Posterior vena cava (tissue), 2 donors: ENCODE results near the gene LURAP1L. TPM values are rescaled to one million over a fixed set of nuclear protein-coding genes. Genes with fewer than 3 reads are reported as not detected.
A peak's percentile ranks its signal among the peaks of the same experiment; 100 is the strongest.

ENCODE experiments used
- DNase-seq: peaks from one replicate; pipeline ENCODE4 v3.0.0-alpha.2; 2020; ENCODE audit warnings: low spot score
- intact Hi-C, 2 donors: fragments of 100-400 bp; cut with DNase I; formaldehyde crosslinking; loops; one replicate each; pipeline versions ENCODE4 v1.14.1 to v1.14.2; 2022 to 2023
- total RNA-seq, 2 donors: library from RNA; stranded (reverse); fragmentation: NEBNext Ultra II Directional; extraction: Animal tissue kit (Norgen Biotek cat#: 25700); gene quantifications; one replicate each; pipeline ENCODE4 v1.2.1, GENCODE V29; 2021
- donor health status: DM: yes; HTN: yes; CAD: no.
- donor health status: DM: yes; HTN: yes; CAD: no.

Gene LURAP1L
- total RNA-seq, 2 donors from 2014 or later = 13.9 to 18.1 TPM

GRCh38 chr9:12773562-12773961 is 1.3 kb upstream of the LURAP1L start:
- no peak for DNase-seq
- intact Hi-C loops = loop anchor here in 1 of 2 donors (10.0 kb wide), 1 partner anchor 49 kb away; no protein-coding TSS in a partner anchor

GRCh38 chr9:12775679-12776512 is 1.1 kb downstream of the LURAP1L start:
- DNase-seq = no peak
- intact Hi-C loops = loop anchor here in 1 of 2 donors (5.0 to 10.0 kb wide), 3 partner anchors 36 to 106 kb away; no protein-coding TSS in a partner anchor

DNA sequence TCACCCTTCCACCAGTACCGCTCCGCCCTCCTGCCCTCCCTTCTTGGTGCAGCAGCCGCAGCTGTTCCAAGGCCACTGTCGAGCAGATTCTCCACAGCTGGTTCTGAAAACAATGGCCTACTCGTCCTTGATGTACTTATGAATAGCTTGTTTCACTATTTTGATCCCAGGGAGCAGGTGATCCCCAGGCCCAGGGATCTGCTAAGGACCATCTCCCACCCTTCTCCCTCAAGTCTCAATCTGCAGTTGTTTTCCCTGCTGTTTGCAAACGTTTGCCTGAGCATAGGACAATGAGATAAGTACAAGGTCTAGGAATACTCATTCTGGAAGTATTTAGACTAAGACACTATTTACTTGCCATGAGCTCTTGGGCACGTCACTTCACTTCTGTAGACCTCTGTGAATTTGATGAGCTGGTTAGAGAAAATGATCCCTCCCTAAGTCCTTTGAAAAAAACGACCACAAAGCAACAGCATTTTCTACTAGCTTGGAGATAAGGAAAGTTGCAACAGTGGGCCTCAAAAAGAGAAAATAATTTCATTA is 1.8 kb downstream of the LURAP1L start:
- intact Hi-C loops = loop anchor here in 1 of 2 donors (5.0 to 10.0 kb wide), 3 partner anchors 36 to 106 kb away; no protein-coding TSS in a partner anchor
- peak; percentile 93 for DNase-seq

- no peak for DNase-seq
- intact Hi-C loops = loop anchor here in 1 of 2 donors (5.0 to 10.0 kb wide), 3 partner anchors 35 to 105 kb away; no protein-coding TSS in a partner anchor
These were observed 2.6 kb downstream of the LURAP1L start for GRCh38 chr9:12777121-12778022.

DNA sequence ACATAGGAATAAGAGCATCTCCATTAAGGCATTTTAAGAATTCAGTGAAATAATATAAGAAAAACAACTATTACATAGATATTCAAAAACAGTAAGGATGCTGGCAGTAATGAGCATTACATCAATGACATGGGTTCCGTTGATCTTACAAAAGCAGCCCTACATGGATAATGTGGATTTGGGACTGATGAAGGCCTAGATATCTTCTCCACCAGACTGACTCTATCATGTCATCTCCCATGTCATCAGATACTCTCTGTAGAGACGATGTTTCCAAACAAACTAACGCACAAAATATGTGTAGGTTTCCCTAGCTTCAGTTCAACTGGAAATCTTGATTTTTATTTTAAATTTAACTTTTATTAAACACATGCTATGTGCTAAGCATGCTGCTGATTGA is 3.6 kb downstream of the LURAP1L start:
- intact Hi-C loops = loop anchor here in 1 of 2 donors (5.0 to 10.0 kb wide), 3 partner anchors 34 to 104 kb away; no protein-coding TSS in a partner anchor
- DNase-seq = no peak

DNA sequence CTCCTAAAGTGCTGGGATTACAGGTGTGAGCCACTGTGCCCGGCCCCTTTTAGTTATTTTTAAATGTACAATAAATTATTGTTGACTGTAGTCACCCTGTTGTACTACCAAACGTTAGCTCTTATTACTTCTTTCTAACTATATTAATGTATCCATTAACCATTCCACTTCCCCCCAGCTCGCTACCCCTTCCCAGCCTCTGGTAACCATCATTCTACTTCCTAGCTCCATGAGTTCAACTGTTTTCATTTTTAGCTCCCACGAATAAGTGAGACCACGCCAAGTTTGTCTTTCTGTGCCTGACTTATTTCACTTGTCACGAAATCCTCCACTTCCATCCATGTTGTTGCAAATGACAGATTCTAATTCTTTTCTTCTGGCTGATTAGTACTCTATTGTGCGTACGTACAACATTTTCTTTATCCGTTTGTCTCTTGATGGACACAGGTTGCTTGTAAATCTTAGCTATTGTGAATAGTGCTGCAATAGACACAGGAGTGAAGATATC is 6.5 kb downstream of the LURAP1L start:
- DNase-seq = no peak
- intact Hi-C loops = no loop called here

GRCh38 chr9:12783767-12784460 is 9.1 kb downstream of the LURAP1L start:
- intact Hi-C loops = no loop called here
- DNase-seq = no peak

GRCh38 chr9:12784461-12785259 is 9.8 kb downstream of the LURAP1L start:
- intact Hi-C loops = no loop called here
- no peak for DNase-seq

DNA sequence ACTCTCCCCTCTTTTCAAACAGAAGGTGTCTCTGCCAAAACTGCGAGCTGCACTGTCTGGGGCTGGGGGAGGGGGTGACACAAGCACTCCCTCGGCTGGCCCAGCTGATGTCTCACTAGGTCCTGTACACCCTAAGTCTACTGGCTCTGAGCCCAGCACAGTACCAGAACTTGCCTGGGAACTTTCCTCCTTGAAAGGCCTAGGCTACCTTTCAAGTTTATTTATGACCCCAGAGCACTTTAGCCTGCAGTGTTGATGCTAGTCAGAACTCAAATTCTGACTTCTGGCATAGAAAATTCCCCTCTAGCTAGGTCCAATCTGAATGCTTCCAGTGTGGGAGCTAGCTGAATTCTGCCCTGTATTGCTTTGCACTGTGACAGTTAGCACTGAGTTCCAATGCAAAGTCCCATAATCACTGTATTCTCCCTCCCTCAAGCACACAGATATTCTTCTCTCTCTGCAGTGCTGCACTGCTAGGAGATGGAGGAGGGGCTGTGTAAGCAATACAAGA is 10.5 kb downstream of the LURAP1L start:
- intact Hi-C loops = no loop called here
- DNase-seq = no peak

DNA sequence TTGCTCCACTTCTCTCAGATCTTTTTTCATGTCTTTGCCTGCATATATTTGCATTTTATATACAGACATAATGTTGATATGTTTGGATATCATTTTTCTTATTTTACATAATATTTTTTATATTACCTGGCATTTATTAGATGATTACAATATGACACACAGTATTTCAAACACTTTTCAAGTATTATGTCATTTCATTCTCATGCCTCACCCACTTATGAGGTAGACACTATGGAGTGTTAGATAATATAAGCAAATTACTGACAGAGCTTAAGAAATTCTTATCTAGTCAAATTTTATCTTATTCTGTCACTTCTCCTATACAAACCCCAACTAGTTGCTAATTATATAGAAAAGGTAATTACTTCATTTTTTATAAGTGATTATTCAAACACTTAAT is 11.1 kb downstream of the LURAP1L start:
- no peak for DNase-seq
- intact Hi-C loops = no loop called here

GRCh38 chr9:12790001-12790400 is 15.2 kb downstream of the LURAP1L start:
- DNase-seq = no peak
- intact Hi-C loops = no loop called here

GRCh38 chr9:12790883-12791282 is 16.1 kb downstream of the LURAP1L start:
- intact Hi-C loops = no loop called here

DNA sequence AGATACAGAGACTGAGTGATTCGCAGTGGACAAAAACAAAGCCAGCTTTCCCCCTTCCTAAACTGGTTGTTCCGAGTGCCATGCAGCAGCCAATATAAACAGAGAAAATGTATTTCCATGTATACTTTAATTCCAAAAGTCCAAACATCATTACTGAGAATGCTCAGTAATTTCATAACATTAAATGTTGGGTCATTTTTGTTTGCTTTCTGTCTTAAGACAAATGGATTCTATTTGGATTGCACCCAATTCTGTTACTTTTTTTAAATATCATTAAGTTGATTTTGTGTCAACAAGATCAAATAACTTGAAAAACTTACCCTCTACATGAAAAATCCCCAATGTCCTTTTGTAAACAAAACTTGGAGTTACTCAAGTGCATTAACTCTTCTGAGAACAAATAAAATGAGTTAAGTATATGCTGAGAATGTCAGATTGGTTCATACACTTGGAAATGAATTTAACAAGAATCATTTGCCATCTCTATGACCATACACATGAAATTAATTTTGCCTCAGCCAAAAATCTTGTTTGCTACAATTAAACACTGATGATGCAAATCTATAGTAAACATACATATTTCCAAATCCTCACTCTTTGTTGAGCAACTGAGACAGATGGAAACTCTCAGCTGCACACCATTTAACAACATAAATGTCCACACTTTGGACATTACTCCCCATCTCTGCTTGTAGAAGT is 19.4 kb downstream of the LURAP1L start:
- DNase-seq = no peak
- intact Hi-C loops = no loop called here

More at GRCh38 chr9:12790883-12791282, 16.1 kb downstream of the LURAP1L start:
- DNase-seq = no peak

GRCh38 chr9:12796601-12797000 is 21.8 kb downstream of the LURAP1L start:
- intact Hi-C loops = no loop called here
- DNase-seq = no peak

- intact Hi-C loops = no loop called here
- DNase-seq = no peak
These were observed 22.2 kb downstream of the LURAP1L start for GRCh38 chr9:12797037-12797436.

DNA sequence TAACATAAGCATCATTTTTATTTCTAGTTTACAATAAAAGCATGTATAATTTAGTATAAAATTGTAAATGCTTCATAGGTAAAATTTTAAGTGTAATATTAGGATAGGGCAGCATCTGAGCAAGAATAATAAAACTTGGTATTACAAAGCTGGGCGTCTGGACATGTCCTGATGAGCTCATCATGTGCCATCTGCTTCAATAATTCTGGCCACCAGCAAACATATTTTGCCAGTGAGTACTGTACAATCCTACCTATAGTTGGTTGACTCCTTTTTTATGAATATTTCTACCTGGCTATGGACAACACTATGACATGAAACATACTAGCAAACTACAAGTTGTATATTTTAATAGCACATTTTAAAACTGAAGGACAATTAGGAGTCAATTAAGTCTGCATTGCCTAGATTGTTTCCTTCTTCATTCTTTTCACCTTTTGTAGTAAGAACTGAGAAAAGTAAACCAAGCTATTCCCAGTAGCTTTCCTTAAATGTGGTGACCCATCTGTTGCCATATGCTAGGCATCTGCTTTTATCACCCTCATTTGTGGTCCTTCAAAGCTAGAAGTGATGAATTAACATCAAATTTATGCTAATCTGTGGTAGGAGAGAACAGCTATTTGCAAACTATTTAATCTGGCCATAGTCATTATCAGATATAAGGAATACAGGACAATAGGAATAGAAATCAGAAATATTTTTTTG is 23.4 kb downstream of the LURAP1L start:
- DNase-seq = no peak
- intact Hi-C loops = no loop called here

GRCh38 chr9:12801187-12801586 is 26.4 kb downstream of the LURAP1L start:
- DNase-seq = no peak
- intact Hi-C loops = no loop called here
